Muscle of arm (tissue), 12 donors: Measurements from ENCODE around the gene CCL28. TPM values are rescaled to one million over a fixed set of nuclear protein-coding genes. Genes with fewer than 3 reads are reported as not detected.
"Not testable (repeated sequence)": the region's sequence is repeated elsewhere in the genome, so short reads cannot be mapped to it uniquely, and the experiment has no call there.

Source experiments
- DNase-seq: peaks from one replicate; pipeline ENCODE4 v3.0.0-alpha.2; 2013
- polyA plus RNA-seq, 12 donors: library from polyadenylated mRNA; unstranded; fragments of 120-200 nt; gene quantifications; one replicate each; pipeline ENCODE4 v1.2.1, GENCODE V29; 2013; ENCODE audit not compliant: insufficient read length in 12 of 12

CCL28 gene
- polyA plus RNA-seq, 12 donors, result 0.05 to 4.6 (median 0.34) TPM; not detected in 3

DNA sequence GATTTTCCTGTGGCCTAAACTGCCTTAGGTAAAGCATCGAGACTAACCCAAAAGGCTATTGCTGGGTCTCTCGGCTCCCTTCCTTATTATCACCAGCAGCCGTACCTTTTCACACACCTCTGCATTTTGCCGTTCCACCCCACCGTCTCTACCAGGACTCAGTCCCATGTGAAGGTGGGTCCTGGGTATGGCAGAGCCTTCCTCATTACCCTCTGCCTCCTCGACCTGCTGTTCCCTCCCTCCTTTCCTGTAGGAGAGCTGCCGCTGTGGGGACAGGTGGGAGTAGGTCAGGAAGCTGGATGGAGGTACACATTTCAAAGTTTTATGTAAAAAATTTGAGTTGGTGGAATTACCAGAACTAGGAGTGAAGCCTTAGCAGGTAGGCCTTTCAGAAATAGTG, 1.8 kb downstream of the CCL28 start:
- no peak for DNase-seq

DNA sequence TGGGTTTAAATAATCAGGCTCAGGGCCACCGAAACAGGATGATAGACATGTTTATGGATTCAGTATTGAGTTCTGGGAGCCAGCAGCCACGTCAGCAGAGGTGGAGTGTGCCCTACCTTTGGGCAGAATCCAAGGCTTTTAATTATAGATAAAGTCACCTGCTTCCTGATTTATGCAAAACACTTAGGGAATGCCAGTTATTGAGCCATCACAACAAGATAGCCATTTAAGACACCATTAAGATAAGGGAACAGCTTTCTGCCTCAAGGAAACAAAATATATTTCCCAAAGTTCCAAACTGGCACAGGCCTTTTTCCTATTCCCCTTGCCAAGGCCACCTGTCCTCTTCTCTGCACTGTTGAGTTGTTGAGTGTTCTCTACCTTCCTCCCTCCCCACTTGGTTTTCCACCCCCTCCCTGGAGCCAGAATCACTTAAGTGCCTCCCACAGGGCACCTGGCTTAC, 2.4 kb downstream of the CCL28 start:
- DNase-seq, result no peak

GRCh38 chr5:43402524-43403066, 9.6 kb downstream of the CCL28 start:
- DNase-seq, result not testable (repeated sequence)

DNA sequence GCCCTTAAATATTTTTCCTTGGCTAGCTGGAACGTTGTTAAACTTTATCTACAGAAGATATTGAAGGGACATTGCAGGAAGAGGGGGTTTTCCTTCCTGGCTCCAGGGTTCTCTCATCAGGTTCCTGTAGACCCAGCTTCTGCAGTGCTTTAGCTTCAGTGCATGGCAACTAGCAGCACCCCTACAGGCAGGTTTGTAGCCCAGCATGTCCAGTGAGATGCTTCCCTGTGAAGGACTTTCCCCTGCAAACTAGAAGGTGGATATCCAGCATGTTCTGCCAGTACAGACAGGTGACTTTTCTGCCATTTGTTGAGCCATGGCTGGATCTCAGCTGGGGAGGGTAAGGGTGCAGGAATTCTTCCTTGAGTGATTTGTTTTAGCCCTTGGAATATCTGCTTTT, 10.4 kb downstream of the CCL28 start:
- no peak for DNase-seq

DNA sequence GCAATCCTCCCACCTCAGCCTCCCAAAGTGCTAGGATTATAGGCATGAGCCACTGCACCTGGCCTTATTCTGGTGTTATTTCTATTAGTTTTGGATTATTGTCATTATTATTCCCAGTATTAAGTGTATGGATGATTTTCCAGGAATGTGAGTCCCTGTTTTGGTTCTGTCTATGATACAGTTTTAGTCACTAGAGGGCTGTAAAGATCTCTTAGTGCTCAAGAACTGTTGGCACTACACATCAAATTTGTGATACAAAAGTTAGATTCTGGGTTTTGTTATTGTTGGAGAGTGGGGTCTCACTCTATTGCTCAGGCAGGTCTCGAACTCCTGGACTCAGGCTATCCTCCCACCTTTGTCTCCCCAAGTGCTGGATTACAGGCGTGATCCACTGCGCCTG, 12.1 kb downstream of the CCL28 start:
- no peak for DNase-seq

GRCh38 chr5:43396762-43397304, 15.4 kb downstream of the CCL28 start:
- DNase-seq, result peak; percentile 20

DNA sequence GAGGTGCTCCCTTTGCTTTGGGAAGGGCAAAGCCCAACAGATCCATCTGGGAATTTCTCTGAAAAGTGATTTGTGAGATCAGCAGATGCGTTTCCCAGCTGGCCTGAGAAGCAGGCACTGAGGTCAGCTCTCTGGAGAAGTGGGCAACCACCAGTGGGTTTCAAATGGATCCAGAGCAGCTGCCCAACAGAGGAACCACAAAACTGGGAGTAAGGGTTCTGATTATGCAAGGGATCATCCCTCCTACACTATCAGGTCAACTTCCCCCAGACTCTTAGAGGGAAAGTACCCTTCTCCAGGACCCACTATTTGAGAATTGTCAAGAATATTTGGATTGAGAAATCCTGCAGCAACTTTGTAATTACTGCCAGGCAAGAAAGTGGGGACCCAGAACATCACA, 21.7 kb downstream of the CCL28 start:
- DNase-seq, result no peak

GRCh38 chr5:43389679-43390329, 22.4 kb downstream of the CCL28 start:
- DNase-seq, result peak; percentile 53

- DNase-seq, result no peak
Measured at GRCh38 chr5:43386960-43387362, 25.2 kb downstream of the CCL28 start.

GRCh38 chr5:43376496-43377140, 35.6 kb downstream of the CCL28 start:
- DNase-seq, result no peak

GRCh38 chr5:43371821-43372220, 40.4 kb downstream of the CCL28 start:
- DNase-seq, result no peak

DNA sequence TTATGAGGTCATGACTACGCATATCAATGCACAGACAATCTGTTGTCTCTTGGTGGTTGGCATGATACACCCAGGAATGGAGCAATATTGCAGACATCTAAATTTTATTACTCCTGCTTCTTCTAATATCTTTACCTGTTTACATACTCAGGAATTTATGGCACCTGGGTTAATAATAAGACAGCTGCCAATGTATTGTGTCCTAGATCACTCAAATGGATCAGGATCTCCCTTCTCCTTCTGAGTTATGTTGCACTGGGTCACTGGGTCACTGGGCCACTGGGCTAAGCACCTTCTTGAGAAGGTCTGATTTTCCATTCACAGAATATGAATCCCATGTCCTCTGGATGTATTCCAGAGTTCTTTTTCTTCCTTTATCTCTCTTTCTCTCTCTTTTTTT, 41.8 kb downstream of the CCL28 start:
- no peak for DNase-seq

DNA sequence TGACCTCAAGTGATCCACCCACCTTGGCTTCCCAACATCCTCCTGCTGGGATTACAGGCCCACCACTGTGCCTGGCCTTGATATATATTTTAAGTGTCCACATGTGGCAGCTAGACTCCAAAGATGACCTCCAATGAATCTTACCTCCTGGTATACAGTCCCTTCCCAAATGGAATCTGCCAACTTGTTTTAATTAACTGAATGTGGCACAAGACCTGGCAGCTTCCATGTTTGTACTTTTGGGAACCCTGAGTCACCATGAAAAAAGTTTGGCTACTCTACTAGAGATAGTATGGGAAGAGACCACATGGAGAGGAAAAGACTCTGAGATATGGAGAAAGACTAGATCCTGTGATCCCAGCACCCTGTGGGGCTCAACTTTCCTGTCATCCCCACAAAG, 42.5 kb downstream of the CCL28 start:
- no peak for DNase-seq

GRCh38 chr5:43367909-43368669, 44.1 kb downstream of the CCL28 start:
- DNase-seq, result no peak

- no peak for DNase-seq
Measured at GRCh38 chr5:43367453-43367852, 44.7 kb downstream of the CCL28 start.

- not testable (repeated sequence) for DNase-seq
Measured at GRCh38 chr5:43366680-43367246, 45.4 kb downstream of the CCL28 start.

DNA sequence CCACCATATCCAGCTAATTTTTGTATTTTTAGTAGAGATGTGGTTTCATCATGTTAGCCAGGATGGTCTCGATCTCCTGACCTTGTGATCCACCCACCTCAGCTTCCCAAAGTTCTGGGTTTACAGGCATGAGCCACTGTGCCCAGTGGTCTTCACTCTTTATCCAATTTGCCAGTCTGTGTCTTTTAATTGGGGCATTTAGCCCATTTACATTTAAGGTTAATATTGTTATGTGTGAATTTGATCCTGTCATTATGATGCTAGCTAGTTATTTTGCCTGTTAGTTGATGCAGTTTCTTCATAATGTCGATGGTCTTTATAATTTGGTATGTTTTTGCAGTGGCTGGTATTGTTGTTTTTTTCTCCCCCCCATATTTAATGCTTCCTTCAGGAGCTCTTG, 47.0 kb downstream of the CCL28 start:
- not testable (repeated sequence) for DNase-seq

DNA sequence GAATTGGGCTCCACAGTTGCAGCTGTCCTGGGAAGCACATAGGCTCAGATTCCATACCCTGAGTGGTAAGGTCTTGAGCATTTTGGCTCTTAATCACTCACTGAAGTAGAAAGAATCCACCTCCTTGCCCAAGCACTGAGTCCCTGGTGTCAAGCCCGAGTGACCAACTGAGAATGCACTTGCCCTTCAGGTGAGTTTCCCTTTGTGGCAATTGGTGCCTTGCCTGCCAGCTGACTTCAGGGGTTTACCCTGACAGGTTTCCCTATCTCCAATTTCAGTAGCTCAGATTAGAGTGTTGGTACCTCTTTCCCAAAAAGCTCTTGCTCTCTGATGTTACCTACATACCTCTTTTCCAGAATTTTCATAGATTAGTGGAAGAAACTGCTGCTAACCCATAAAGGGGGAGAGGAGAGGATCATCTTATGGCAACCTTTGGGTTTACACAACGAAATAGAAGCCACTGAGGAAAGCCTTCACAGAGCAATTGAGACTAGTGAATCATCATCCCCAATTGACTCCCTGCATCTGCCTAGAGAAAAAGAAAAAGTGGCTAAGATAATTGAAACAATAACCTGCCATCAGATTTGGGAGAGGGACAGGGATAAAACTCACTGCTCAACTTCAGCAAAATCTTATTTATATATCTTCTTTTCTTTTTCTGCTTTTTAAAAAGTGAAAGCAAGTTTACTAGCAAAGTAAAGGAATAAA, 48.6 kb downstream of the CCL28 start:
- DNase-seq, result no peak

DNA sequence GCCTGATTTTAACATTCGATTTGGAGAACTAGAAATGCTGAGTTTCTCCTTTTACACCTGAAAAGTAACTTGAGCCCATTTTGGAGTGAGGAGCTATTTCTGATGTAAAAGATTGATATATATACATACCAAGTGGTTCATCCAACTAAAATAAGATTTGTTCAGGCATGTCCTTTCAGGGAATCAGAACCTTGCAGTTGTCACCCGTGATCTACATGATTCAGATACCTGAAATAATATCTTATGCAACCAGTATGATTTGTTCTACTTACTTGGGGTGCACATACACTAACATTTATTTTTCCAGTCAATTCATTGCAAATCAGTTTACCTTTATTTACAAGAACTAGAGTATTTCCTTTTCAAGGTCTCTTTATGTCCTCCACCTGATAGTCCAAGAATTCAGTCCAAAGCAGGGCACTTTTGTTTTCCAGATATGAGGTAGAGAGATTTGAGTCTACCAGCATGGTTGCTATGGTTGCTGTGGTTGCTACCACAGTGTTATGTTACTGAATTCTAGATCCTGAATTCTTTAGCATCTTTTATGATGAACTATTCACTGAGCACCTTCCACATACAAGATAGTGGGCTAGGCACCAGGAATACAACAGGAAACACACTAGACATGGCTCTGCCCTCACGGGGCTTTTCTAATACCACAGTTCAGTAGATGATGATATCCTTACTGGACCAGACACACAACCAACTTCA, 49.3 kb downstream of the CCL28 start:
- DNase-seq, result no peak

- no peak for DNase-seq
Measured at GRCh38 chr5:43358726-43359125, 53.5 kb downstream of the CCL28 start.

- DNase-seq, result no peak
Measured at GRCh38 chr5:43358301-43358700, 53.9 kb downstream of the CCL28 start.
